Activated naive CD8-positive, alpha-beta T cell treated with anti-CD3 and anti-CD28 coated beads, Interleukin-2, amount 50 U/mL, for 24 hours (primary cell): ENCODE data around the gene IGFL4.

ENCODE experiments used
- ATAC-seq: fragments of 150-1000 bp; cut with Tn5 transposase; one replicate; pipeline ENCODE4 v1.10.0; 2021
- DNase-seq: peaks from one replicate; pipeline ENCODE4 v3.0.0; 2021
- H3K27ac Mint-ChIP-seq: one replicate; pipeline ENCODE4 v1.8.0; 2021; ENCODE audit warnings: mild to moderate bottlenecking, mixed read lengths
- H3K27me3 Mint-ChIP-seq: one replicate; pipeline ENCODE4 v1.8.0; 2021; ENCODE audit warnings: mixed read lengths
- H3K36me3 Mint-ChIP-seq: one replicate; pipeline ENCODE4 v1.8.0; 2021; ENCODE audit warnings: low read depth, mixed read lengths
- H3K4me1 Mint-ChIP-seq: one replicate; pipeline ENCODE4 v1.8.0; 2021; ENCODE audit warnings: mixed read lengths
- H3K4me3 Mint-ChIP-seq: one replicate; pipeline ENCODE4 v1.8.0; 2021; ENCODE audit warnings: mild to moderate bottlenecking, moderate library complexity, mixed read lengths
- H3K9me3 Mint-ChIP-seq: one replicate; pipeline ENCODE4 v1.8.0; 2021; ENCODE audit warnings: mixed read lengths

IGFL4 gene

GRCh38 chr19:46019270-46019669 is 21.5 kb downstream of the IGFL4 start:
- Mint-ChIP-seq H3K4me1 (peaks cover 18% of the 10 kb centered on the region), H3K27ac (no peak overlapping the region), H3K27me3 (peaks cover 26% of the 10 kb centered on the region), H3K4me3 (no peak overlapping the region), H3K36me3 (no peaks in the 10 kb centered on the region), H3K9me3 (no peaks in the 10 kb centered on the region)
- no peak for DNase-seq
- ATAC-seq, result no peak

DNA sequence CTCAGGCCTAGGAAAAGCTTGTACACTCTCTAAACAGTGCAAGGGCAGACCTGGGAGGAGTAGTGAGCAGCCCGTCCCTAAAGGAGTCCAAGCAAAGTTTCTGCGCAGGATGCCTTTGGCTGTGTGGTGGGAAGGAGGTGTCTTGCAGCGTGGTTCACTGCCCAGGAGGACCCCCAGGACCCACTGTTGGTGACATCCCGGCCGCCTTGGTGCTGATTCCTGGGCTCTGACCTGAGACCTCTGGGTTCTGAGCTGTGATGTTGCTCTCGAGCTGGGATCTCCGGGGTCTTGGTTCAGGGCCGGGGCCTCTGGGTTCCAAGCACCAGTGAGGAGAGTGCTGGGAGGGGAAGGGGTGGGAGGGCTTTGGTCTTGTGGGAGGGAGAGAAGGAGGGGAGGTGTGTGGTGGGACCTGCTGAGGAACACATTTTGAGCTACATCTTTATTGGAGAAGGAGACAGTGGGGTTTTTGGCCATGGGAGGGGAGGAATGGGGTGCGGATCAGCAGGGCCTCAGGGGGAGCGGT is 22.0 kb downstream of the IGFL4 start:
- peaks cover 18% of the 10 kb centered on the region for H3K4me1 Mint-ChIP-seq
- H3K9me3 Mint-ChIP-seq, result no peaks in the 10 kb centered on the region
- H3K36me3 Mint-ChIP-seq, result no peaks in the 10 kb centered on the region
- no peak for DNase-seq
- no peak for ATAC-seq
- no peak overlapping the region for H3K4me3 Mint-ChIP-seq
- no peak overlapping the region for H3K27ac Mint-ChIP-seq
- peaks cover 22% of the 10 kb centered on the region for H3K27me3 Mint-ChIP-seq

DNA sequence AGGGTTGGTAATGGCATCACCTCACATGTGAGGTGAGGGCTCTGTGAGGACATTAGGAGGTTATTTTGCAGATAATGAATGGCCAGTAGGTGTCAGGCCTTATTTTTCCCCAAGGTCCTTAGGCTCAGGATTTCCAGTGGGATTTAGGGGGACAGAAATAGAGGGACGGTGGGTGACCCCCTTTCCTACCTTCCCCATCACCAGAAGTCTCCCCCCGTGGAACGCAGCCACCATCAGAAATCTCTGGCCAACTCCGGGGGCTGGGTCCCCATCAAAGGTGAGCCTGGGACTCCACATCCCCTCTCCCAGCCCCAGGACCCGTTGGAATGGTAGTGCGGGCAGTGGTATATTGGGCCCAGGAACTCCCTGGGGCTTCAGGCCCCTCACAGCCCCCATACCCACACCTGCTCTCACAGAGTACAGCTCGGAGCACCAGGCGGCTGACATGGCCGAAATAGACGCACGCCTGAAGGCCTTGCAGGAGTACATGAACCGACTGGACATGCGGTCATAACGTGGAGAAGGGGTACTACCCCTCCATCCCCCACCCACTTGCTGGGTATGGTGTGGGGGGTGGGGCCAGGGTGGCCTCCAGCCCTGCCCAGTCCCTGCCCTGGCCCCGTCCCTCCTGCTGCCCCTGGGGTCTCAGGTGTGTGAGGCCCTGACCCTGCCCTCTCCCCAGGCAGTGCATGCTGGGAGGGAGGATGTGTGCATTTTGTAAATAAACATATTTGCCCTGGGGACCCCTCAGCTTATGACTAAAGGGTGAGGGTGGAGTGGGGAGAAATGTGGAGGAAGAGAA is 22.7 kb downstream of the IGFL4 start:
- Mint-ChIP-seq H3K27ac (no peak overlapping the region), H3K36me3 (no peaks in the 10 kb centered on the region), H3K9me3 (no peaks in the 10 kb centered on the region), H3K27me3 (peaks cover 17% of the 10 kb centered on the region), H3K4me3 (no peak overlapping the region), H3K4me1 (peaks cover 18% of the 10 kb centered on the region)
- no peak for DNase-seq
- no peak for ATAC-seq

- H3K36me3 Mint-ChIP-seq, result peaks cover 1% of the 10 kb centered on the region
- no peaks in the 10 kb centered on the region for H3K9me3 Mint-ChIP-seq
- no peak overlapping the region for H3K27ac Mint-ChIP-seq
- no peak for ATAC-seq
- H3K4me1 Mint-ChIP-seq, result peaks cover 18% of the 10 kb centered on the region
- H3K4me3 Mint-ChIP-seq, result peak overlapping the region; percentile 54
- no peak for DNase-seq
- peaks cover 17% of the 10 kb centered on the region for H3K27me3 Mint-ChIP-seq
These were observed 23.7 kb downstream of the IGFL4 start for GRCh38 chr19:46017095-46017429.

GRCh38 chr19:46016426-46017094 is 24.2 kb downstream of the IGFL4 start:
- Mint-ChIP-seq H3K36me3 (peaks cover 1% of the 10 kb centered on the region), H3K4me1 (peaks cover 18% of the 10 kb centered on the region), H3K27me3 (peaks cover 15% of the 10 kb centered on the region), H3K4me3 (peak overlapping the region; percentile 78), H3K9me3 (no peaks in the 10 kb centered on the region), H3K27ac (no peak overlapping the region)
- peak; percentile 85 for DNase-seq
- peak; percentile 64 for ATAC-seq

GRCh38 chr19:46015687-46016425 is 24.9 kb downstream of the IGFL4 start:
- Mint-ChIP-seq H3K27ac (no peak overlapping the region), H3K4me1 (peaks cover 18% of the 10 kb centered on the region), H3K9me3 (no peaks in the 10 kb centered on the region), H3K4me3 (peak overlapping the region; percentile 78), H3K27me3 (peaks cover 15% of the 10 kb centered on the region), H3K36me3 (peaks cover 1% of the 10 kb centered on the region)
- peak; percentile 38 for ATAC-seq
- DNase-seq, result peak; percentile 49

- Mint-ChIP-seq H3K4me1 (peaks cover 18% of the 10 kb centered on the region), H3K36me3 (peaks cover 4% of the 10 kb centered on the region), H3K27ac (no peak overlapping the region), H3K4me3 (peak overlapping the region; percentile 51), H3K9me3 (no peaks in the 10 kb centered on the region), H3K27me3 (peaks cover 15% of the 10 kb centered on the region)
- DNase-seq, result peak; percentile 67
- ATAC-seq, result peak; percentile 62
These were observed 25.7 kb downstream of the IGFL4 start for GRCh38 chr19:46014941-46015686.

GRCh38 chr19:46014534-46014933 is 26.3 kb downstream of the IGFL4 start:
- ATAC-seq (no peak), DNase-seq (no peak)
- Mint-ChIP-seq H3K9me3 (no peaks in the 10 kb centered on the region), H3K4me1 (peaks cover 18% of the 10 kb centered on the region), H3K36me3 (peaks cover 7% of the 10 kb centered on the region), H3K27ac (no peak overlapping the region), H3K4me3 (peak overlapping the region; percentile 12), H3K27me3 (peaks cover 15% of the 10 kb centered on the region)

DNA sequence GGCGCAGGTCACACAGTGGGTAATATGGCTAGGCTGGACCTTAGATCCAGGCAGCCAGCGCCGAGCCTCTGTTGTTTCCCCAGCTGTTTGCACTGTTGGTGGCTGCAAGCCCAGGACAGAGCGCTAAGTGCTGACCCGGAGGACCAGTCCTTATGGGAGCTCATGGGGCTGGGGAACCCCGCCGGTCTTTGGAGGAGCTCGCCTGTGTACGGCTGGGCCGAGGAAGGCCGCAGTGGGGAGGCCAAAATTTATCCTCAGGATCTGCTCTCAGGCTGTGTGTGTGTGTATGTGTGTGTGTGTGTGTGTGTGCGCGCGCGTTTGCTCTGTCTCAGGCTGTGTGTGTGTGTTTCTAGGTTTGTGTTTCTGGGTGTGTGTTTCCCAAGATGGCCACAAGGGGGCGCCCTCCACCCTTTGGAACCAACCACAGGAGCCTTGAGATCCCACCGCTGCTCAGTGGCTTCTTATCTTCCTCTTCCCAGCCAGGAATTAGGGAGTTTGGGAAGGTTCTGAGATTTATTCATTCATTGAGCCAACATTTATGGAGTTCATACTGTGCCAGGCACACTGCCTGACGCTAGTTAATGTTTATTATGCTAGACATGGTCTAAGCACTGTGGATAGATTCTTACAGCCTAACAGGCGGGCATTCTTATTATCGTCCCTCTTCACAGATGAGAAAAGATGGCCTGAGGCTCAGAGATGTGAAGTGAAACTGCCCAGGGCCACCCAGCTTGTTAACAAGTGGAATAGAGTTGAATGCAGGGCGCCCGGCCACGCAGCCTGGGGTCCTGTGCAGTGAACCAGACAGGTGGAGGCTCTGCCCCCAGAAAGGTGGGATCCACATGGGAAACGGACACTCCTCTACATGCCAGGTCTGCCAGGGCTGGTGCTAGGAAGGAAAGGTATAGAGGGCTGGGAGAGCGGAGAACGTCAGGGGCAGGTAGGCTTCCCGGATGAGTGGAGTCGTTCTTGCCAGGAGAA is 31.0 kb downstream of the IGFL4 start:
- H3K27ac Mint-ChIP-seq, result no peak overlapping the region
- peaks cover 6% of the 10 kb centered on the region for H3K27me3 Mint-ChIP-seq
- H3K4me1 Mint-ChIP-seq, result peaks cover 6% of the 10 kb centered on the region
- peak; percentile 65 for ATAC-seq
- no peak overlapping the region for H3K4me3 Mint-ChIP-seq
- no peaks in the 10 kb centered on the region for H3K9me3 Mint-ChIP-seq
- peaks cover 12% of the 10 kb centered on the region for H3K36me3 Mint-ChIP-seq
- peak; percentile 69 for DNase-seq

- ATAC-seq (no peak), DNase-seq (no peak)
- Mint-ChIP-seq H3K4me3 (no peak overlapping the region), H3K27ac (no peak overlapping the region), H3K36me3 (peaks cover 11% of the 10 kb centered on the region), H3K27me3 (no peaks in the 10 kb centered on the region), H3K4me1 (peaks cover 2% of the 10 kb centered on the region), H3K9me3 (no peaks in the 10 kb centered on the region)
These were observed 34.4 kb downstream of the IGFL4 start for GRCh38 chr19:46006411-46006810.

DNA sequence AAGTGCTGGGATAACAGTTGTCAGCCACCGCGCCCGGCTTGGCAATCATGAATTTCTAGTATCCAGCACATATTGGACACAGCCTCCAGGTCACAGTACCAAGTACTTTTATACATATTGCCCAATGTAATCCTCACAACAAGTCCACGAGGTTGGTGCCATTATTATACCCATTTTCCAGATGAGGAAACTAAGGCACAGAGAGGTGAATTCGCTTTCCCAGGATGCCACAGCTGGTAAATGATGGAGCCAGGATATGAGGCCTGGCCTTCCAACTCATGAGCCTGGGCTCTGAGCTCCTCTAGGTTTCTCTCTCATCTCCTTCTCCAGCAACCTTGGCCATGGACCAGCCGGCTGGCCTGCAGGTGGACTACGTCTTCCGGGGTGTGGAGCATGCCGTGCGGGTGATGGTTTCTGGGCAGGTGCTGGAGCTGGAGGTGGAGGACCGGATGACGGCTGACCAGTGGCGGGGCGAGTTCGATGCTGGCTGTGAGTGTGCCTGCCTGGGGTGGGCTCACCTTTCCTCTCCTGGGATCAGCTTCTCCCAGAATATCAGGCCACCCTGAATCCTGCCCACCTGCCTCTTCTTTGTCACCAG is 38.0 kb downstream of the IGFL4 start:
- DNase-seq (no peak), ATAC-seq (no peak)
- Mint-ChIP-seq H3K36me3 (peaks cover 6% of the 10 kb centered on the region), H3K4me1 (peaks cover 26% of the 10 kb centered on the region), H3K27me3 (peaks cover 11% of the 10 kb centered on the region), H3K27ac (no peak overlapping the region), H3K9me3 (no peaks in the 10 kb centered on the region), H3K4me3 (no peak overlapping the region)

DNA sequence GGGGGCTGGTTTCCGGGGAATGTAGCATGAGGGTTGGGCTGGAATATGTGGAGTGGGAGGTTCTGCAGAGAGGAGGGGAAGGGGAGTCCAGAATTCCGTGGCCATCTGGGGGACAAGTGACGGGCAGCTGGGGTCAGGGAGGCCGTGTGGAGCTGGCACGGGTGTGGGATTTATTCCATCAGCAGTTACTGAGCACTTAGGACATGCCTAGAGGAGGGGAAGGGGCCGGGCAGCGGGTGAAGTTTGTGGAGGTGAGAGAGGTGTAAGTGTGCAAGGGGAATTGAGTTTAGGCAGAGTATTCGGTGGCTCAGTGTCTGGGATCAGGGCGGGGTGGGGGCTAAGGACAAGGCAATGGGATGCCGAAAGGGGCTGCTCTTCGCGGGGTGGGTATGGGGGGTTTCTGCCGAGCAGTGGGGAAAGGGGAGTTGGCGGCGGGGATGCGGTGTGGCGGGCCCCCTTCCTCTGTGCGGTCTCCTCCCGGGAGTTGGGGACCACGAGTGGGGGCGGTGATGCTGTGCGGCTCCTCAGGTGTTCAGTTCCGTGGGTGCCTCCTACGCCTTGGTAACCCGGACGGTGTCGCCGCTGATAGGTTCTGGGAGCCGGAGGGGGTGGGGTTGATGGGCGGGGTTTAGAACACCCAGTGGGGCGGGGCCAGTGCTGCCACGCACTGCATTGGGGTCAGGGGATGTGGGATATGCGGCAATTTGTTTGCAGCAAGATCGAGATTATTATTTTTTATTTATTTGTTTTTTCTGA is 40.1 kb downstream of the IGFL4 start:
- Mint-ChIP-seq H3K27ac (no peak overlapping the region), H3K27me3 (peaks cover 11% of the 10 kb centered on the region), H3K4me1 (peaks cover 26% of the 10 kb centered on the region)

More for the DNA sequence above, 40.1 kb downstream of the IGFL4 start:
- ATAC-seq, result peak; percentile 51
- Mint-ChIP-seq H3K36me3 (peaks cover 7% of the 10 kb centered on the region), H3K4me3 (peak overlapping the region; percentile 43), H3K9me3 (no peaks in the 10 kb centered on the region)
- DNase-seq, result peak; percentile 63
